HG02588 (cell line): ENCODE measurements around the gene KTN1.
A peak's percentile ranks its signal among the peaks of the same experiment; 100 is the strongest.

Experiments used
- ATAC-seq: cut with Tn5 transposase; IDR thresholded peaks from one replicate; pipeline ENCODE4 v1.9.1; 2021; ENCODE audit warnings: mild to moderate bottlenecking, moderate library complexity; ENCODE audit not compliant: unreplicated experiment

The KTN1 gene

DNA sequence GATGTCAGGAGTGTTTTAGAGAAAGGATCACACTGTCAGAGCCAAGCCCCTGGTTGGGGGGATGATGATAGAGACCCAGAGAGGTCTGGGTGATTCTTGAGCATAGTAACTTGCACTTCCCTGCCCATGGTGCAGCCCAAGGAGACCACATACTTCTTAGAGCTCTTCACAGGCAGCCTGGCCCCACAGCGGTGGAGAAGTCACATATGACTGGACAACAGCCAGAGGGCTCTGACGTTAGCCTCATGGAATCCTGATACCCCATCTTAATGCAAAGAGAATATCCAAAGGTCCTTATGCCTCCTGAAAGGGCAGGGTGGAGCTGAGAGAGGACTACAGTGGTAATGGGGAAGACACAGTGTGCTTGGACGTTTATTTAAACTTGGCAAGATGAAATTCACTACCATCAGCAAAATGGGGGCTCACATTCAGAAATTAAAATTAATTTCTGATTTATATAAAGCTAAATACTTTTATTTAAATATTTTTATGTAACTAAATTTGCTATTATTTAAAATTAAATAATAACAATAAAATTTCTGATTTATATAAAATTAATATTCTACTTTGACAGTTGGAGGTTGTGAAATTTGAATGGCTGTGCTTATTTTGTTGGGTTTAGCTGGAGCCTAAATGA lies 131.3 kb downstream of the KTN1 start:
- no peak for ATAC-seq

DNA sequence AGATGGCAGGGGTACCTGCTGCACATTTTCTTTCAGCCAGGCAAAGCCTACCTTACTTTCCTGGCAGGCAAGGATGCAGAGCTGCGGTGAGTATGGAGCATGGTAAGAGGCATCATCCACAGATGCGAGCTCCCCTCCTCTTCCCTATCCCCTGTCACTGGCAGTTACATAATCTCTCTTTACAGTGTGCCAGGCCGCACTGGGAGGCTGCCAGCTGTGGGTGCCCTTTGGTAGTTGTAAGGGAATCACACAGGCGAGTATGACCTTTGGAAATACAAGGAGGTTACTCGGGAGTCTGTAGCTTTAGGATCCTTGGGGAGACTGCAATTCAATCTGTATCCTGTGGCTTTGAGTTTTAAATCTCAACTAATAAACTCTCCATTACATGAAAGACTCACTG lies 132.5 kb downstream of the KTN1 start:
- no peak for ATAC-seq

DNA sequence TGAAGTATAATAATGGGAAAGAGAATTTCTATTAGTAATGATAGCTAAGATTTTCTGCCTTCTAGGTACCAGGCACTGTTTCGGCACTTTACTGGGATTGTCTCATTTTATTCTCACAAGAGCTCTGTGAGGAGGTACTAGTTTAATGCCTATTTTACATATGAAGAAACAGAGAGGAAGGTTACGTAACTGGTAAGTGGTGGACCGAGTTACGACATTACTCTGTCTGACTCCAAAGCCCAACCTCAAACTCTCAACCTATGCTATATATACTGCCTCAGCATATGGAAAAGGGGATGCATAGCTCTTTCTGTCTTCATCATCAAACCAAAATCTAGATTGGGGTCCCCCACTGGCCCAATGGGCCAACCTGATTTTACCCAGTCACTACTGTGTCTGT lies 133.5 kb downstream of the KTN1 start:
- no peak for ATAC-seq

DNA sequence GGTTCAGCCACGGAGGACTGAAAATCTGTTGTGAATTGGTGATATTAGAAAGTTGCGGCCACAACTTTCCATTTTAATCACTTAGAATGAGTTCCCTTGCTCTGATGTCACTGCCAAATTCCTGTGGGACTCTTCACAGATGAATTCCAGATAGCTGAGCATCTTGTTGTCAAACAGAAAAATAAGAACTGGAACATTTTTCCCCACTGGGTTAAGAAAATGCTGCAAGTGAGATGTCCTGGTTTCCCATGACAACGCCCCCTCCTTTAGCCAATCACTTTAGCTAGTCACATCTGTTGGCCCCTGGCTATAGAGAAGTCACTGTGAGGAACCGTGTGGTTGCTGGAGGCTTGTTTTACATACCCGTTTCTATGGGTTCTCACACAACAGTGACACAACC lies 135.9 kb downstream of the KTN1 start:
- ATAC-seq: peak; percentile 76

DNA sequence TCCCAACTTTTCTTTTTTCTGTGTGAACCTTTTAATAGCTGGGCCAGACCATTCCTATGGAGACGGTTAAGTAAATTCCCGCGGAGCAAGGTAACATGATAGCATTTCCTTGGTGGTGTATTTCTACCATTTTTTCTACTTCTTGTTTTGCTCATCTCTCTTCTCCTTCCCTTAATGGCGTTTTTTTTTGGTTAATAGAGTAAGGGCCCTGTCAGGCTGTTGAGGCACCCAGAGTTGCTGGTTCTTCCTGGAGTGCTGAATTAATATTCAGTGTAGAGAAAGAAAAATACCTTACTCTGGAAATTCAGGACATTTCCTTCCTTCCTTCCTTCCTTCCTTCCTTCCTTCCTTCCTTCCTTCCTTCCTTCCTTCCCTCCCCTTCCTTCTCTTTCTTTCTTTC lies 137.6 kb downstream of the KTN1 start:
- ATAC-seq: no peak

DNA sequence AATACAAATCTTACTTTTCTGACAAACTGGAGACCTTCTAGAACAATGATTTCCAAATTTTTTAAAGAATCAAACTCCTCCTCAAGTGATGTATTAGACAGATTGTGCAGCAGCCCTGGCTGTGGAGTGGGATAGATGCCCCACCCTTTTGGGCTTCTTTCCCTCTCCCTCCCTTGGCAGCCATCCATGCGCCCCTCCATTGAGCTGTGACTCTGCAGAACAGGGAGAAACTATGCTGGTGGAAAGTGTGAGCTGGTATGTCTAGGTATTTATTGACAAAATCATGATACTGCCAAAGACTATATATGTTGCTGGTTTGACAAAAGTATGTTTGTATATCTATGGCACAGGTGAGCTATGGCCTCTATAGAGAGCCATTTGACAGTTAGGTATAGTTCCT lies 138.5 kb downstream of the KTN1 start:
- ATAC-seq: no peak

DNA sequence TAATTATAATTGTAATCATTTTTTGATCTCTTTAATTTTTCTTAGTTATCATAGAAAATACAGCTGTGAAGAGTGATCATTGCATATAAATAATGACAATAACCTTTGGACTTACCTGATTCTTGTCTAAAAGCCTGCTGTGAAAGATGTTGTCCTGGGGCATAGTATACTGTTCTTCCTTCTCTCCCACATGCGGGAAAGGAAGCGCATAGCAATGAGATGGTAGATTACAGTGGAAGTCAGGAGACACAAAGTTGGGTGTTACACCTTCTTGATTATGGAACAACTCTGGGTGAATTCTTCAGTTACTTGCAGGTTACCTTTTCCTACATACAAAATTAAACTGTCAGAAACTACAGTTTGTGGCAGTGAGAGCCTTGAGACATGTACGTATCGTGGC lies 140.8 kb downstream of the KTN1 start:
- no peak for ATAC-seq

DNA sequence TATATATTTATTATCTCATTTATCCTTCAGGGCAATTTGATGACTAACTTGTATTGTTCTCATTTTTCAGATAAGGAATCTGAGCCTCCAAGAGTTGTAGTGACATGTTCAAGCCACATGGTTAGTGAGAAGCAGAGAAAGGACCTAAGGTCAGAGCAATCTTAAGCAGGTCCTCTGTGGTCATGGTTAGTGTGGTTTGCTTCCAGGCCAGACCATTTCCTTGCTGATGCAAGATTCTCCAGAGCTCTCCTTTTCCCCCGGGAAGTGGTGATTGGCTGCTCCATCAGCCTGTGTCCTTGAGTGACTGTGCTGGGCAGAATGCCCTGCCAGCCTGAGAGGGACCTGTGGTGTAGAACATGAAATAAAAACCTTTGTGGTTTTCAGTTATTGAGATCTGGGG lies 141.3 kb downstream of the KTN1 start:
- ATAC-seq: no peak

DNA sequence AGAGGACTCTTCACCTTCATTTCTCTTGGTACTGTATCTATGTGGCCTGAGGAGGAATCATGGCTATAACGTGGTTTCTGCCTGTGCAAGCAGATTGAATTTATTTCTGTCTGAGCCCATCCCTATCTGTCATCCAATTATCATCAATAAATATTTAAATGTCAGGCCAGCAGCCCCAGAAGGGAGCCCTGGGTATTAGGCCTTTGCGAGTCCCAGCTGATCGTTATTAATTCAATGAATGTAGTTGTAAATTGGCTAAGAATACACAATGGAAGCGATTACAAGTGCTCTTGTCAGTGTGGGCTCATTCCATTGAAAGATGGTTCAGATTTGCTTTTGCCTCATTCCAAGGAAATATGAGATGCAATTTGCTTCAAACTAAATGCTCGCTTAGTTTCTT lies 142.0 kb downstream of the KTN1 start:
- ATAC-seq: no peak

DNA sequence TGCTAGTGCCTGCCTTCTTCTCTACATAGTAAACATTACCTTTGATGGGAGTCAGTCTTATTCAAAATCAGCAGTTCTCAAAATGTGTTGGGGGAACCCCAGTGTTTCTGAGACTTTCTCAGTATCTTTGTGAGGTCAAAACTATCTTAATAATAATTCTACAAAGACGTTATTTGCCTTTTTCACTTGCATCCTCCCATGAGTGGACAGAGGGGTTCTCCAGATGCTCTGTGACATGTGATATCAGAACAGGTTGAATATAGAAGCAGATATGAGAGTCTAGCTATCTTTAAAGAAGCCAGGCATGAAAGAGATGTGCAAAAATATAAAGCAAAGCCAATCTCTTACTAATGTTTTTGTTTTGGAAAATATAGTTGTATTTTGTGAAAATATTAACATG lies 144.7 kb downstream of the KTN1 start:
- ATAC-seq: peak; percentile 55

DNA sequence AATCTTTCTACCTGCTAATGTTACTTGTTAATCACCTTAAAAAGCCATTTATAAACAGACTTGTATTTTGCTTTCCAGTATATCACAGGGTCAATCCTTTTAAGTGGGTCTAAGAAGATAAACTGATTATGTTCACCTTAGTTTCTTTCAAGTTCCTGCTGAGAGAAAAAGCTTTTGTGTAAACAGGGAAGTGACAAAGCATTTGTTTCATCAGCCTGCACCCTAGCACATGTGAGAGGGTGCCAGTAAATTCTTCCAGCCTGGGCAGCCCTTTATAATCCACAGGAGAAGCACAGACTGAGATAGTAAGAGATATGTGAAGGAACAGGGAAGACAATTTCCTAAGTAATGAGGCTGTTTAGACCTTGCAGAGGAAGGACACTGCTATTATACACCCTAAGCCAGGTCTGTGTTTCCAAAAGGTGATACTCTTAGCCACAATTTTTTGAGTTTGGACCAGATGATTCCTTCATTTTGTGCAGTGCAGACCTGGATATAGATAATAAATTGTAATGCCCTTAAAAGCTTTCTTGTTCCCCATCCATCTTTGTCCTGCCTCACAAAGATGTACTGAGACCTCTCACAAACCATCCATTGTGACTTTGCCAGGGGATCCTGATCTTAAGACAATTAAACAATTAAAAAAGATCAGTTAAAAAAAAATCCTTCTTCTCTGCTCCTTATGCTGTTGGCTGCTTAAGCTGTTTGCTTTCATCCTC lies 150.7 kb downstream of the KTN1 start:
- ATAC-seq: no peak

DNA sequence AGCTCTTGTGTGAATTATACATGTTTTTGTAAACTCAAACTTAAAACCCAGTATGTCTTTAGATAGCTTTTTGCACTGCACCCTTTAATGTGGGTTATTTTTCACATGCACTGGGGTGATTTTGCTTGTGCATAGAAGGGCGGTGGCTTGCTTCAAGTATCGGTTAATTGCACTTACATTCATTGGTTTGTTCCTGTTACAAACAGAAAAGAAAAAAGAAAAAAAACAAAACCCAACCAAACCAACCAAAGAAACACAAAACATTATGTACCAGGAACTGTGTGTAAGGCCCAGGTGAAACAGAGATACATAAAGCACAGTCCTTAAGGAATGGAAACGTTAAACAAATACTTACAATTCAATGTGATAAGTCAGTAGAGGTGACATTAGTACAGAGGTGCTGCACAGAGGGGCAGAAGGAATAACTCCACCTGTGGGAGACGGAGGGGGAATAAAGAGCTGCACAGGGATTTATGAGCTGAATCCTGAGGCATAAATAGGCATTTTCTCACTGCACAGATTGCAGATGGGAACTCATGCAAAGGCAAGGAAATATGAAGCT lies 151.4 kb downstream of the KTN1 start:
- no peak for ATAC-seq

DNA sequence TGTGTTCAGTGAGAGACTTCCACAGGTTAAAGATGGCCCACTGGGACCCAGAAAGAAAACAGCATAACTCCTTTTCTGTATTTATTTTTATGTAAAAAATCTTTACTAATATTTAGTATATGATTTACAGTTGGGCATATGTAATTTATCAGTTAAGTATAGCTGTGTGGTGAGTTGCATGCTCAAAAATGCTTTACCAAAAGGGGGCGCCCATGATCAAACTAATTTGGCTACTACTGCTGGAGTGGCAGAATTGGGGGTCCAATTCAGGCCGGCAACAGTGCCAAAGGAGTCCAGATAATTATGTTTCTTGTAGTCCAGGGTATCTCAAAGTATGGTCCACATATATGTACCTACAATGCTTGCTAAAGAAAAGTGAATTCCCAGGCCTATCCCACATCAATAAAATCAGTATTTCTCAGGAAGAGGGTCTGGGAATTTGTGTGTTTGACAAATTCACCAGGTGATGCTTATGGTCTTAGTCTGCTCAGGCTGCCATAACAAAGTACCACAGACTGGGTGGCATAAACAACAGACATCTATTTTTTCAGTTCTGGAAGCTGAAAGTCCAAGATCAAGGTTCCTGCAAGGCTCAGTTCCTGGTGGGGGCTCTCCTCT lies 152.0 kb downstream of the KTN1 start:
- no peak for ATAC-seq

DNA sequence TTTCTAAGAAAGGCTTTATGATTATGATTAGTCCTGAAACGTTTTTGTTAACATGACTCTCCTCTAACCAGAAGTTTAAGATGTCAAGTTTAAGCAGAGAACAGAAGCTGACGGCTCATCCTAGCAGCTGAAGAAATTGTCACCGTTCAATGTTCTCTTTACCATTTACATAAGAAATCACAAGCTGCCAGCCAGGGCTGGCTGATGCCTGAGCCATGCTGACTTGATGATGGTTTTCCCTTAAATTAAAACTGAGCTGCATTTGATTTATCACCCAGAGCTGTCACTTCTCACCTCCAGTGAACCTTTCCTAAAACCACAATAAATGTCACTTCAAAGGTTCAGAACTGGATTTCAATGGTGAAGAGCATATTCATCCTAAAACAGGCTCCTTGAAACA lies 153.6 kb downstream of the KTN1 start:
- no peak for ATAC-seq
